Heart left ventricle (tissue), 16 donors: ENCODE measurements around the gene DOCK9. TPM values are rescaled to one million over a fixed set of nuclear protein-coding genes. Genes with fewer than 3 reads are reported as not detected.
A peak's percentile ranks its signal among the peaks of the same experiment; 100 is the strongest.

ENCODE experiments used
- ATAC-seq, 4 donors: fragments of 200-7000 bp; cut with Tn5 transposase; one replicate each; pipeline ENCODE4 v1.9.1; 2020 to 2022; ENCODE audit warnings: moderate library complexity in 4 of 4, mild to moderate bottlenecking in 3 of 4, moderate number of reproducible peaks in 1 of 4
- DNase-seq, 5 donors: peaks; one replicate each; pipeline ENCODE4 v3.0.0-alpha.2; 2020
- H3K27ac ChIP-seq, 12 donors: fragments of 200-600 bp; sonication (generic) in 4 of 12; one replicate each; pipeline versions ENCODE4 v1.5.0 to v1.8.0; 2016 to 2022; ENCODE audit warnings: mild to moderate bottlenecking in 2 of 12
- H3K27me3 ChIP-seq, 9 donors: fragments of 200-600 bp; sonication (generic) in 2 of 9; one replicate each; pipeline versions ENCODE4 v1.5.1 to v1.8.0; 2016 to 2022; ENCODE audit warnings: mild to moderate bottlenecking in 3 of 9
- H3K36me3 ChIP-seq, 9 donors: fragments of 200-600 bp; sonication (generic) in 2 of 9; one replicate each; pipeline versions ENCODE4 v1.5.0 to v1.8.0; 2018 to 2022; ENCODE audit warnings: mild to moderate bottlenecking in 2 of 9
- H3K4me1 ChIP-seq, 12 donors: fragments of 200-600 bp; sonication (generic) in 4 of 12; one replicate each; pipeline versions ENCODE4 v1.5.0 to v1.8.0; 2016 to 2022; ENCODE audit warnings: mild to moderate bottlenecking in 3 of 12
- H3K4me3 ChIP-seq, 12 donors: fragments of 200-600 bp; sonication (generic) in 4 of 12; one replicate each; pipeline versions ENCODE4 v1.5.0 to v1.8.0; 2017 to 2022; ENCODE audit warnings: mild to moderate bottlenecking in 9 of 12, moderate library complexity in 4 of 12
- H3K9me3 ChIP-seq, 12 donors: fragments of 200-600 bp; sonication (generic) in 4 of 12; one replicate each; pipeline versions ENCODE4 v1.5.0 to v1.8.0; 2016 to 2022; ENCODE audit warnings: mild to moderate bottlenecking in 1 of 12
- POLR2A ChIP-seq, 2 donors: fragments of 450-650 bp; IDR thresholded peaks; one replicate each; pipeline ENCODE4 v1.6.1; 2017; ENCODE audit warnings: antibody characterized with exemption in 2 of 2, mild to moderate bottlenecking in 2 of 2, moderate library complexity in 2 of 2
- WGBS, 4 donors: extraction: QIAGEN DNeasy Blood & Tissue Kit in 2 of 4; methylation state at CpG; one replicate each; pipeline versions ENCODE4 v1.1.5 to v1.1.7; 2013 to 2018; 5-methylcytosine and 5-hydroxymethylcytosine counted together
- intact Hi-C, 10 donors: fragments of 100-400 bp; cut with DNase I; formaldehyde crosslinking; loops; one replicate each; pipeline versions ENCODE4 v1.11.1 to v1.14.2; 2022
- polyA plus RNA-seq, 2 donors: library from polyadenylated mRNA; stranded (reverse); fragments of 200-250 nt; gene quantifications; one replicate each; pipeline ENCODE4 v1.2.3, GENCODE V29; 2013
- total RNA-seq, 9 donors: library from RNA; depleted of rRNA in 2 of 9; stranded (reverse); fragments of >200 nt in 2 of 9; fragmentation: NEBNext Ultra II Directional in 3 of 9; extraction: Animal tissue kit (Norgen Biotek cat#: 25700) in 3 of 9; gene quantifications; one replicate each; pipeline versions ENCODE4 v1.1.0 to v1.2.4, GENCODE V29; 2016 to 2023
- TF ChIP-seq, protein P1 (sequence below), 12 donors: fragments of 200-600 bp; sonication (generic) in 4 of 12; IDR thresholded peaks; one replicate each; pipeline versions ENCODE4 v1.5.0 to v1.8.0; 2018 to 2022; ENCODE audit warnings: antibody characterized with exemption in 12 of 12, mild to moderate bottlenecking in 5 of 12
- donor health status: ischemic (EF 13 %, LVEDD 7.1; RV severe dilation, severe dysfunction).
- donor health status: healthy with polysubstance abuse.
- donor health status: DM: no; HTN: yes; CAD: no.
- donor health status: DM: no; HTN: no; CAD: no.
- donor health status: ischemic (EF 25% LVEDD 6.9; RV normal size, moderate dysfunction).
- donor health status: ischemic (EF 25% LVEDD 5.7; RV mildly dilated, moderate dysfunction).
- donor health status: healthy.
- donor health status: DM: yes; HTN: yes; CAD: no.
- donor health status: ischemic (EF 35%, LVEDD 5.7; RV mildly dilated, moderate dysfunction).
- donor health status: nonischemic (EF 11% LVEDD 7.7; RV severe dilation, severe dysfunction).
- donor health status: DM: yes; HTN: yes; CAD: no.
- donor health status: PGD.
- donor health status: ischemic (EF 29% LVEDD 5.4; RV normal size, mild dysfunction).
- donor health status: nonischemic (EF 23%, LVEDD 6.1; RV moderate dilation, normal function).

DOCK9 gene
- total and polyA plus RNA-seq, 11 donors: 21.4 to 128 (median 45.2) TPM

DNA sequence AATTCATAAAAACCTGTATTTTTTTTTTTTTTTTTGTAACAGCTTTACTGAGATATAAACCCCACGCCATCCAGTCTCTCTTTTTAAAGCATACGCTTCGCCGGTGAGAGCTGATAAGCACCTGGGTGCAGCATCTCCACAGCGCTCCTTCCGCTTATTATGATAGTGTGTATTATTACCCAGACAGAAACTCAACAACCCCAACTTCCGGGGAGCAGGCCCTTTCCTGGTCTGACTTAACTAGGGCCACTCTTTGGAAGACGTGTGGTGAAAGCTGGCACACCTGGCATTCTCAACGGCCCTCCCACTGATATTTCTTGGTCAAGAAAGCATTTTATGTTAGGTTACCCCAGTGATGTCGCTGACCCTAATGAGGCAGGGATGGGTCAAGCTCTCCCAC, 173.9 kb downstream of the DOCK9 start:
- WGBS, 4 donors: 92 to 96% (median 95%) methylated on average over 10 of the region's 10 CpGs
- TF ChIP-seq, protein P1, sequence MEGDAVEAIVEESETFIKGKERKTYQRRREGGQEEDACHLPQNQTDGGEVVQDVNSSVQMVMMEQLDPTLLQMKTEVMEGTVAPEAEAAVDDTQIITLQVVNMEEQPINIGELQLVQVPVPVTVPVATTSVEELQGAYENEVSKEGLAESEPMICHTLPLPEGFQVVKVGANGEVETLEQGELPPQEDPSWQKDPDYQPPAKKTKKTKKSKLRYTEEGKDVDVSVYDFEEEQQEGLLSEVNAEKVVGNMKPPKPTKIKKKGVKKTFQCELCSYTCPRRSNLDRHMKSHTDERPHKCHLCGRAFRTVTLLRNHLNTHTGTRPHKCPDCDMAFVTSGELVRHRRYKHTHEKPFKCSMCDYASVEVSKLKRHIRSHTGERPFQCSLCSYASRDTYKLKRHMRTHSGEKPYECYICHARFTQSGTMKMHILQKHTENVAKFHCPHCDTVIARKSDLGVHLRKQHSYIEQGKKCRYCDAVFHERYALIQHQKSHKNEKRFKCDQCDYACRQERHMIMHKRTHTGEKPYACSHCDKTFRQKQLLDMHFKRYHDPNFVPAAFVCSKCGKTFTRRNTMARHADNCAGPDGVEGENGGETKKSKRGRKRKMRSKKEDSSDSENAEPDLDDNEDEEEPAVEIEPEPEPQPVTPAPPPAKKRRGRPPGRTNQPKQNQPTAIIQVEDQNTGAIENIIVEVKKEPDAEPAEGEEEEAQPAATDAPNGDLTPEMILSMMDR (IDR thresholded peaks at IDR 0.05): no peak
- no peak for TF ChIP-seq POLR2A (IDR thresholded peaks at IDR 0.05)
- H3K4me1 ChIP-seq: peaks cover 0 to 9% (median 0%) of the 10 kb centered on the region in 12 donors
- H3K9me3 ChIP-seq: no peaks in the 10 kb centered on the region
- H3K4me3 ChIP-seq: no peak overlapping the region
- DNase-seq: no peak
- no peaks in the 10 kb centered on the region for H3K27me3 ChIP-seq
- peaks cover 0 to 95% (median 54%) of the 10 kb centered on the region in 9 donors for H3K36me3 ChIP-seq
- intact Hi-C loops: no loop called here
- H3K27ac ChIP-seq: no peak overlapping the region
- no peak for ATAC-seq

DNA sequence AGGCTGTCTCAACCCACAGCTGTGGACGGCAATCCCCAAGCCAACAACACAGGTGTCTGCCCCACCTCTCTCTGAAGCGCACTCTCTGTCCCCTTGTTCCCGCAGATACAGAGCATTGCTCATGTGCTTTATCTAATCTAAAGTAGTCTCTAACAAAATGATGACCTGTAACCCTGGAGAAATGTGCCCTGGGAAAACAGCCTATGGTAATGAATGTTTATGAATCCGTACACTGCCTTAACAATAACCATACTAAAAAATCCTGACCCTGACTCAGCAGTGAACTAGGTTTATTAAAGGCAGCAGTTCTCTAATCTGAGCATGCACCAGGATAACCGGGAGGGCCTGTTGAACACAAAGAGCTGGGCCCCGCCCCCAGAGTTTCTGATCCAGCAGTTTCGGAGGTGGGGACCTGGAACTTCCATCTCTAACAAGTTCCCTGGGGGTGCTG, 174.7 kb downstream of the DOCK9 start:
- WGBS, 4 donors: 83 to 90% (median 86%) methylated on average over 7 of the region's 7 CpGs
- Histone ChIP-seq H3K9me3 (no peaks in the 10 kb centered on the region), H3K4me3 (no peak overlapping the region), H3K4me1 (peaks cover 0 to 9% (median 0%) of the 10 kb centered on the region in 12 donors), H3K36me3 (peaks cover 0 to 95% (median 62%) of the 10 kb centered on the region in 9 donors), H3K27ac (no peak overlapping the region), H3K27me3 (no peaks in the 10 kb centered on the region)
- TF ChIP-seq, protein P1 (IDR thresholded peaks at IDR 0.05): no peak
- no peak for TF ChIP-seq POLR2A (IDR thresholded peaks at IDR 0.05)
- ATAC-seq: peak in 1 of 4 donors; percentile 25
- no peak for DNase-seq
- intact Hi-C loops: no loop called here

DNA sequence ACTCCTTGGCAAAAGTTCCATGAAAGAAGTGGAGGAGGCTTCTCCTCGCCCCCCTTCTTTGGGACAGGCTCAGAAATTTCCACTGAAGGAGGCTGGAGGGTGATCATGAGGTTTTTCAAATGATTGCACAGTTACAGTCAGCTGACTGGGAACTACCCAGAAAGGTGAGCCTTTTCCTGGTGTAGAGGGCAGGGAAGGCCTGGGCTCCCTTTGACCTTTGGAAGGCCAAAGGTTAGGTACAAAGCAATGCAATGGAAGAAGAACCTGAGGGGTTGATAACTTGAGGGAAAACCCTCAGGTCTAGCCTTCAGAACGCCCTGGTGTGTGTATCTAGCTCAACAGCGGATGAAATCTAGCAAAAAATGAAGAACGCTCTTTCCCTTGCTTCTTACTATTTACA, 175.3 kb downstream of the DOCK9 start:
- Histone ChIP-seq H3K4me1 (peaks cover 0 to 9% (median 0%) of the 10 kb centered on the region in 12 donors), H3K9me3 (no peaks in the 10 kb centered on the region), H3K36me3 (peaks cover 0 to 95% (median 63%) of the 10 kb centered on the region in 9 donors), H3K27ac (no peak overlapping the region), H3K27me3 (no peaks in the 10 kb centered on the region), H3K4me3 (no peak overlapping the region)
- intact Hi-C loops: no loop called here
- 91 to 97% (median 96%) methylated on average over 4 of the region's 4 CpGs for WGBS, 4 donors
- ATAC-seq (no peak), DNase-seq (no peak)
- no peak for TF ChIP-seq POLR2A (IDR thresholded peaks at IDR 0.05)
- TF ChIP-seq, protein P1 (IDR thresholded peaks at IDR 0.05): no peak

DNA sequence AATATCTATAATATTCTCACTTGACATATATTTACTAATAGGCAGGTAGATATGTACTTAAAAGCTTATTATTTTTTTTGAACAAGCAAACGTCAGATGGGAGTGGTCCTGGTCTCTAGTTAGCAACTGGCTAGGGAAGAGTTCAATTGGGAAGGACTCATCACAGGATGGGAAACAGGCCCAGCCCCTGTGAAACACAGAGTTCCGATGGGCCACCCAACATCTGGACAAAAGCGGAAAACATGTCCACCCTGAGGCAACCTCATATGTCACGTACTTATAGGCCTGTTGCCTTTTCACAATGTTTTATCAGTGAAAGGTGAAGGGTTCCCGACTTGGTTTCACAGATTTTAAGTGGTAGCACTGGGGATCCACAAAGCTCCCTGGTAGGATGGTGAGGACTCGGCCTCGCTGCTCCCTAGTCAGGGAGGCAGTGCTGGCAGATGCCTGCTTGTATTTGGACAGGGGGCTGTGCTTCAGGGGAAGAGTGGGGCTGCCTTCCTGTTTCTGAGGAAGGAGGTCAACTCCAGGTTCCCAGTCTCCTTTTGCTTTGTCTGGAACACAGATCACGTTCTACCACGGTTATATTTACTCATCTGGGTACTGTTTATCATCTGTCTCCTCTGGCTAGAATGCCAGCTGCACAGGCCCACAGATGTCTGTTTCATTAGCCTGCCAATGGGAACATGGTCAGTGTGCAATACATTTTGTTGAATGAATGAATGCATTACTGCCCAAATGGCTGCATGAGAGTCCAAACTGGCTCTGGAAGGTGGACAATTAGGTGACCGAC, 176.0 kb downstream of the DOCK9 start:
- TF ChIP-seq POLR2A (IDR thresholded peaks at IDR 0.05): no peak
- TF ChIP-seq, protein P1 (IDR thresholded peaks at IDR 0.05): no peak
- peak overlapping the region in 1 of 12 donors; percentile 14 for H3K27ac ChIP-seq
- intact Hi-C loops: no loop called here
- peaks cover 0 to 9% (median 0%) of the 10 kb centered on the region in 12 donors for H3K4me1 ChIP-seq
- no peak overlapping the region for H3K4me3 ChIP-seq
- H3K36me3 ChIP-seq: peaks cover 0 to 95% (median 64%) of the 10 kb centered on the region in 9 donors
- H3K27me3 ChIP-seq: no peaks in the 10 kb centered on the region
- ATAC-seq (peak; percentile 22 to 64 (median 49)), DNase-seq (peak in 1 of 5 donors; percentile 9)
- no peaks in the 10 kb centered on the region for H3K9me3 ChIP-seq
- 66 to 77% (median 72%) methylated on average over 10 of the region's 10 CpGs for WGBS, 4 donors
